ENCODE results near the gene SPNS3.

The SPNS3 gene

GRCh38 chr17:4444782-4445473 is 11.2 kb downstream of the SPNS3 start:
- H3K4me1 Mint-ChIP-seq (ENCODE audit: low read depth): no peaks in the 10 kb centered on the region
- H3K9me3 Mint-ChIP-seq (ENCODE audit: low read depth): no peaks in the 10 kb centered on the region
- no peak overlapping the region for H3K4me3 Mint-ChIP-seq
- H3K36me3 Mint-ChIP-seq: peaks cover 2% of the 10 kb centered on the region
- no peaks in the 10 kb centered on the region for H3K27me3 Mint-ChIP-seq
- no peak overlapping the region for H3K27ac Mint-ChIP-seq

- Mint-ChIP-seq H3K36me3 (peaks cover 2% of the 10 kb centered on the region), H3K4me3 (no peak overlapping the region), H3K27ac (no peak overlapping the region), H3K27me3 (no peaks in the 10 kb centered on the region), H3K9me3 (ENCODE audit: low read depth) (no peaks in the 10 kb centered on the region), H3K4me1 (ENCODE audit: low read depth) (no peaks in the 10 kb centered on the region)
Measured at GRCh38 chr17:4445731-4446130, 12.0 kb downstream of the SPNS3 start.

- Mint-ChIP-seq H3K9me3 (ENCODE audit: low read depth) (no peaks in the 10 kb centered on the region), H3K4me3 (no peak overlapping the region), H3K27me3 (no peaks in the 10 kb centered on the region), H3K27ac (no peak overlapping the region), H3K36me3 (peaks cover 2% of the 10 kb centered on the region), H3K4me1 (ENCODE audit: low read depth) (no peaks in the 10 kb centered on the region)
Measured at GRCh38 chr17:4446326-4447071, 12.8 kb downstream of the SPNS3 start.

- H3K9me3 Mint-ChIP-seq (ENCODE audit: low read depth): no peaks in the 10 kb centered on the region
- no peaks in the 10 kb centered on the region for H3K4me1 Mint-ChIP-seq (ENCODE audit: low read depth)
- H3K4me3 Mint-ChIP-seq: no peak overlapping the region
- no peak overlapping the region for H3K27ac Mint-ChIP-seq
- H3K36me3 Mint-ChIP-seq: peaks cover 1% of the 10 kb centered on the region
- no peaks in the 10 kb centered on the region for H3K27me3 Mint-ChIP-seq
Measured at GRCh38 chr17:4448197-4448980, 14.6 kb downstream of the SPNS3 start.

- Mint-ChIP-seq H3K27ac (no peak overlapping the region), H3K27me3 (no peaks in the 10 kb centered on the region), H3K9me3 (ENCODE audit: low read depth) (no peaks in the 10 kb centered on the region), H3K4me1 (ENCODE audit: low read depth) (no peaks in the 10 kb centered on the region), H3K36me3 (peaks cover 3% of the 10 kb centered on the region), H3K4me3 (no peak overlapping the region)
Measured at GRCh38 chr17:4449736-4450135, 16.0 kb downstream of the SPNS3 start.

GRCh38 chr17:4450710-4451316 is 17.1 kb downstream of the SPNS3 start:
- no peaks in the 10 kb centered on the region for H3K4me1 Mint-ChIP-seq (ENCODE audit: low read depth)
- H3K27ac Mint-ChIP-seq: no peak overlapping the region
- no peaks in the 10 kb centered on the region for H3K9me3 Mint-ChIP-seq (ENCODE audit: low read depth)
- H3K27me3 Mint-ChIP-seq: no peaks in the 10 kb centered on the region
- peaks cover 3% of the 10 kb centered on the region for H3K36me3 Mint-ChIP-seq
- no peak overlapping the region for H3K4me3 Mint-ChIP-seq

GRCh38 chr17:4453812-4454591 is 20.3 kb downstream of the SPNS3 start:
- H3K9me3 Mint-ChIP-seq (ENCODE audit: low read depth): no peaks in the 10 kb centered on the region
- H3K36me3 Mint-ChIP-seq: peaks cover 5% of the 10 kb centered on the region
- H3K4me1 Mint-ChIP-seq (ENCODE audit: low read depth): no peaks in the 10 kb centered on the region
- no peak overlapping the region for H3K4me3 Mint-ChIP-seq
- no peak overlapping the region for H3K27ac Mint-ChIP-seq
- H3K27me3 Mint-ChIP-seq: no peaks in the 10 kb centered on the region

GRCh38 chr17:4460661-4461060 is 26.9 kb downstream of the SPNS3 start:
- Mint-ChIP-seq H3K27ac (no peak overlapping the region), H3K27me3 (no peaks in the 10 kb centered on the region), H3K36me3 (peaks cover 10% of the 10 kb centered on the region), H3K9me3 (ENCODE audit: low read depth) (peaks cover 10% of the 10 kb centered on the region), H3K4me3 (no peak overlapping the region), H3K4me1 (ENCODE audit: low read depth) (no peaks in the 10 kb centered on the region)

- no peaks in the 10 kb centered on the region for H3K27me3 Mint-ChIP-seq
- H3K27ac Mint-ChIP-seq: no peak overlapping the region
Measured at GRCh38 chr17:4463818-4464476, 30.2 kb downstream of the SPNS3 start.

GRCh38 chr17:4465786-4466185 is 32.0 kb downstream of the SPNS3 start:
- H3K27me3 Mint-ChIP-seq: no peaks in the 10 kb centered on the region
- peaks cover under 1% of the 10 kb centered on the region for H3K36me3 Mint-ChIP-seq
- peaks cover 1% of the 10 kb centered on the region for H3K9me3 Mint-ChIP-seq (ENCODE audit: low read depth)
- no peak overlapping the region for H3K27ac Mint-ChIP-seq
- H3K4me3 Mint-ChIP-seq: no peak overlapping the region
- no peaks in the 10 kb centered on the region for H3K4me1 Mint-ChIP-seq (ENCODE audit: low read depth)

More at GRCh38 chr17:4463818-4464476, 30.2 kb downstream of the SPNS3 start:
- H3K9me3 Mint-ChIP-seq (ENCODE audit: low read depth): peaks cover 10% of the 10 kb centered on the region
- no peaks in the 10 kb centered on the region for H3K4me1 Mint-ChIP-seq (ENCODE audit: low read depth)
- peaks cover 9% of the 10 kb centered on the region for H3K36me3 Mint-ChIP-seq
- no peak overlapping the region for H3K4me3 Mint-ChIP-seq

GRCh38 chr17:4467287-4467686 is 33.5 kb downstream of the SPNS3 start:
- Mint-ChIP-seq H3K9me3 (ENCODE audit: low read depth) (no peaks in the 10 kb centered on the region), H3K27ac (no peak overlapping the region)

GRCh38 chr17:4469552-4469951 is 35.8 kb downstream of the SPNS3 start:
- Mint-ChIP-seq H3K36me3 (no peaks in the 10 kb centered on the region), H3K4me1 (ENCODE audit: low read depth) (no peaks in the 10 kb centered on the region), H3K9me3 (ENCODE audit: low read depth) (no peaks in the 10 kb centered on the region), H3K27me3 (no peaks in the 10 kb centered on the region), H3K4me3 (no peak overlapping the region), H3K27ac (no peak overlapping the region)

More at GRCh38 chr17:4467287-4467686, 33.5 kb downstream of the SPNS3 start:
- no peaks in the 10 kb centered on the region for H3K4me1 Mint-ChIP-seq (ENCODE audit: low read depth)
- H3K4me3 Mint-ChIP-seq: no peak overlapping the region
- H3K27me3 Mint-ChIP-seq: no peaks in the 10 kb centered on the region
- H3K36me3 Mint-ChIP-seq: no peaks in the 10 kb centered on the region

- Mint-ChIP-seq H3K9me3 (ENCODE audit: low read depth) (no peaks in the 10 kb centered on the region), H3K4me1 (ENCODE audit: low read depth) (no peaks in the 10 kb centered on the region), H3K27ac (no peak overlapping the region), H3K27me3 (no peaks in the 10 kb centered on the region), H3K4me3 (no peak overlapping the region), H3K36me3 (no peaks in the 10 kb centered on the region)
Measured at GRCh38 chr17:4472286-4472685, 38.5 kb downstream of the SPNS3 start.

GRCh38 chr17:4474093-4474492 is 40.4 kb downstream of the SPNS3 start:
- no peaks in the 10 kb centered on the region for H3K27me3 Mint-ChIP-seq
- no peaks in the 10 kb centered on the region for H3K9me3 Mint-ChIP-seq (ENCODE audit: low read depth)
- H3K4me3 Mint-ChIP-seq: no peak overlapping the region
- no peaks in the 10 kb centered on the region for H3K36me3 Mint-ChIP-seq
- no peak overlapping the region for H3K27ac Mint-ChIP-seq
- H3K4me1 Mint-ChIP-seq (ENCODE audit: low read depth): no peaks in the 10 kb centered on the region
